Fibroblast of the conjunctiva (primary cell): ENCODE results near the gene SLC38A3.
A peak's percentile ranks its signal among the peaks of the same experiment; 100 is the strongest.

ENCODE experiments used
- DNase-seq: peaks from one replicate; pipeline ENCODE4 v3.0.0-alpha.2; 2010; ENCODE audit warnings: low read depth

Gene SLC38A3

GRCh38 chr3:50204804-50205412 is at the start of gene SLC38A3:
Gene SLC38A3, plus strand, starts transcription at chr3:50205271. Its CDS starts 8,929 bp downstream, at chr3:50214200.
- no peak for DNase-seq

GRCh38 chr3:50155491-50155878 is 49.6 kb upstream of the SLC38A3 start:
- DNase-seq, result no peak

GRCh38 chr3:50155891-50156290 is 49.2 kb upstream of the SLC38A3 start:
- DNase-seq, result no peak

GRCh38 chr3:50156549-50157493 is 48.2 kb upstream of the SLC38A3 start:
- DNase-seq, result no peak

GRCh38 chr3:50157827-50158529 is 47.1 kb upstream of the SLC38A3 start:
- DNase-seq, result no peak

- no peak for DNase-seq
Measured at GRCh38 chr3:50158530-50159146, 46.4 kb upstream of the SLC38A3 start.

GRCh38 chr3:50160561-50160983 is 44.5 kb upstream of the SLC38A3 start:
- DNase-seq, result no peak

GRCh38 chr3:50161320-50161719 is 43.8 kb upstream of the SLC38A3 start:
- no peak for DNase-seq

GRCh38 chr3:50162034-50162883 is 42.8 kb upstream of the SLC38A3 start:
- DNase-seq, result no peak

GRCh38 chr3:50163572-50164455 is 41.3 kb upstream of the SLC38A3 start:
- peak; percentile 96 for DNase-seq

GRCh38 chr3:50164481-50164880 is 40.6 kb upstream of the SLC38A3 start:
- no peak for DNase-seq

GRCh38 chr3:50164984-50165909 is 39.8 kb upstream of the SLC38A3 start:
- peak; percentile 73 for DNase-seq

GRCh38 chr3:50165910-50166538 is 39.0 kb upstream of the SLC38A3 start:
- peak; percentile 47 for DNase-seq

- DNase-seq, result no peak
Measured at GRCh38 chr3:50166620-50167019, 38.5 kb upstream of the SLC38A3 start.

- no peak for DNase-seq
Measured at GRCh38 chr3:50167069-50167840, 37.8 kb upstream of the SLC38A3 start.

GRCh38 chr3:50167841-50168209 is 37.2 kb upstream of the SLC38A3 start:
- no peak for DNase-seq

- no peak for DNase-seq
Measured at GRCh38 chr3:50168388-50168787, 36.7 kb upstream of the SLC38A3 start.

GRCh38 chr3:50168791-50169190 is 36.3 kb upstream of the SLC38A3 start:
- DNase-seq, result no peak
